Measurements from ENCODE around the gene FAM222A.

Gene FAM222A

GRCh38 chr12:109726511-109727038 is 12.9 kb downstream of the FAM222A start:
- DNase-seq (ENCODE audit: low spot score): no peak
- TF ChIP-seq CTCF (IDR thresholded peaks at IDR 0.05; ENCODE audit: extremely low read depth, insufficient read depth, missing control alignments): no peak
- in situ Hi-C loops (cut with MboI; ENCODE audit: low pct_unique_long_range_greater_than_20kb, low sequenced_read_pairs, unreplicated experiment): no loop called here

- no peak for TF ChIP-seq CTCF (IDR thresholded peaks at IDR 0.05; ENCODE audit: extremely low read depth, insufficient read depth, missing control alignments)
- DNase-seq (ENCODE audit: low spot score): no peak
- in situ Hi-C loops (cut with MboI; ENCODE audit: low pct_unique_long_range_greater_than_20kb, low sequenced_read_pairs, unreplicated experiment): no loop called here
Observed at GRCh38 chr12:109727039-109727723, 13.6 kb downstream of the FAM222A start.

GRCh38 chr12:109727746-109728726 is 14.4 kb downstream of the FAM222A start:
- no peak for TF ChIP-seq CTCF (IDR thresholded peaks at IDR 0.05; ENCODE audit: extremely low read depth, insufficient read depth, missing control alignments)
- in situ Hi-C loops (cut with MboI; ENCODE audit: low pct_unique_long_range_greater_than_20kb, low sequenced_read_pairs, unreplicated experiment): no loop called here
- no peak for DNase-seq (ENCODE audit: low spot score)

- no peak for DNase-seq (ENCODE audit: low spot score)
- in situ Hi-C loops (cut with MboI; ENCODE audit: low pct_unique_long_range_greater_than_20kb, low sequenced_read_pairs, unreplicated experiment): no loop called here
- TF ChIP-seq CTCF (IDR thresholded peaks at IDR 0.05; ENCODE audit: extremely low read depth, insufficient read depth, missing control alignments): no peak
Observed at GRCh38 chr12:109728921-109729320, 15.3 kb downstream of the FAM222A start.

GRCh38 chr12:109729371-109729781 is 15.8 kb downstream of the FAM222A start:
- TF ChIP-seq CTCF (IDR thresholded peaks at IDR 0.05; ENCODE audit: extremely low read depth, insufficient read depth, missing control alignments): no peak
- DNase-seq (ENCODE audit: low spot score): no peak
- in situ Hi-C loops (cut with MboI; ENCODE audit: low pct_unique_long_range_greater_than_20kb, low sequenced_read_pairs, unreplicated experiment): no loop called here

- in situ Hi-C loops (cut with MboI; ENCODE audit: low pct_unique_long_range_greater_than_20kb, low sequenced_read_pairs, unreplicated experiment): no loop called here
- DNase-seq (ENCODE audit: low spot score): no peak
- no peak for TF ChIP-seq CTCF (IDR thresholded peaks at IDR 0.05; ENCODE audit: extremely low read depth, insufficient read depth, missing control alignments)
Observed at GRCh38 chr12:109729801-109730200, 16.2 kb downstream of the FAM222A start.

Data from GM13977 (cell line).